Naive thymus-derived CD4-positive, alpha-beta T cell (primary cell): ENCODE results near the gene CNOT4. TPM values are rescaled to one million over a fixed set of nuclear protein-coding genes. Genes with fewer than 3 reads are reported as not detected.
"Not testable (repeated sequence)": the region's sequence is repeated elsewhere in the genome, so short reads cannot be mapped to it uniquely, and the experiment has no call there.

Source experiments
- ATAC-seq: fragments of 150-1000 bp; cut with Tn5 transposase; 2 replicates; pipeline ENCODE4 v1.10.0; 2021; ENCODE audit warnings: mild to moderate bottlenecking, moderate library complexity
- CTCF ChIA-PET: fragments of 350-600 bp; sonication (Branson Sonifier 250); formaldehyde crosslinking; loops from one replicate; lab custom pipeline; 2021; ENCODE audit warnings: antibody characterized with exemption; lab: Charles Lee
- POLR2A ChIA-PET: fragments of 350-600 bp; sonication (Branson Sonifier 250); formaldehyde crosslinking; loops from one replicate; lab custom pipeline; 2021; ENCODE audit warnings: antibody characterized with exemption, inconsistent platforms; lab: Charles Lee
- DNase-seq, 9 donors: peaks; one replicate each; pipeline versions ENCODE4 v3.0.0 to v3.0.0-alpha.2; 2020 to 2022; ENCODE audit warnings: mixed read lengths in 1 of 9
- H3K27ac ChIP-seq: one replicate; pipeline ENCODE4 v1.7.0; 2013; ENCODE audit warnings: mild to moderate bottlenecking, low read depth, low read length, moderate library complexity
- H3K27me3 ChIP-seq, 2 donors: one replicate each; pipeline ENCODE4 v1.7.0; 2013; ENCODE audit warnings: low read length in 2 of 2, mild to moderate bottlenecking in 2 of 2, moderate library complexity in 2 of 2; ENCODE audit not compliant: control insufficient read depth in 2 of 2, insufficient read depth in 2 of 2
- H3K36me3 ChIP-seq, 3 experiments: 1 replicate in 2 of 3; 2 replicates in 1 of 3; pipeline ENCODE4 v1.7.0; 2013; ENCODE audit warnings: low read length in 3 of 3, mild to moderate bottlenecking in 3 of 3, moderate library complexity in 1 of 3; ENCODE audit not compliant: insufficient read depth in 3 of 3, control insufficient read depth in 2 of 3
- H3K4me1 ChIP-seq, 2 donors: one replicate each; pipeline ENCODE4 v1.7.0; 2013; ENCODE audit warnings: low read length in 2 of 2, mild to moderate bottlenecking in 2 of 2, moderate library complexity in 1 of 2; ENCODE audit not compliant: control insufficient read depth in 2 of 2, insufficient read depth in 2 of 2
- H3K4me3 ChIP-seq: 2 replicates; pipeline ENCODE4 v1.7.0; 2013; ENCODE audit warnings: mild to moderate bottlenecking, low read length
- H3K9me3 ChIP-seq, 3 experiments: 1 replicate in 2 of 3; 2 replicates in 1 of 3; pipeline ENCODE4 v1.7.0; 2013; ENCODE audit warnings: low read length in 3 of 3; ENCODE audit not compliant: control insufficient read depth in 2 of 3
- H3K27ac Mint-ChIP-seq, 9 donors: one replicate each; pipeline ENCODE4 v1.8.0; 2020 to 2022; ENCODE audit warnings: mixed read lengths in 9 of 9, mild to moderate bottlenecking in 8 of 9, moderate library complexity in 5 of 9, inconsistent platforms in 2 of 9
- H3K27me3 Mint-ChIP-seq, 5 donors: one replicate each; pipeline ENCODE4 v1.8.0; 2021 to 2022; ENCODE audit warnings: mixed read lengths in 5 of 5, mild to moderate bottlenecking in 1 of 5
- H3K36me3 Mint-ChIP-seq, 5 donors: one replicate each; pipeline ENCODE4 v1.8.0; 2020 to 2022; ENCODE audit warnings: mixed read lengths in 5 of 5, mild to moderate bottlenecking in 3 of 5, inconsistent platforms in 1 of 5
- H3K4me1 Mint-ChIP-seq, 7 donors: one replicate each; pipeline ENCODE4 v1.8.0; 2020 to 2022; ENCODE audit warnings: mixed read lengths in 7 of 7, mild to moderate bottlenecking in 3 of 7, inconsistent platforms in 1 of 7
- H3K4me3 Mint-ChIP-seq, 10 donors: one replicate each; pipeline ENCODE4 v1.8.0; 2020 to 2022; ENCODE audit warnings: mild to moderate bottlenecking in 10 of 10, mixed read lengths in 10 of 10, moderate library complexity in 6 of 10, inconsistent platforms in 2 of 10
- H3K9me3 Mint-ChIP-seq, 11 donors: one replicate each; pipeline ENCODE4 v1.8.0; 2020 to 2022; ENCODE audit warnings: mixed read lengths in 11 of 11, mild to moderate bottlenecking in 4 of 11, inconsistent platforms in 1 of 11, moderate library complexity in 1 of 11
- intact Hi-C, 2 donors: fragments of 100-400 bp; cut with micrococcal nuclease; formaldehyde crosslinking; loops; one replicate each; pipeline ENCODE4 v1.15.1; 2023
- polyA plus RNA-seq, 2 donors: library from polyadenylated mRNA; unstranded; fragments of 300-500 nt; fragmentation: Illumina TruSeq; gene quantifications; one replicate each; pipeline ENCODE4 v1.2.3, GENCODE V29; 2021
- total RNA-seq, 6 experiments: library from RNA in 5 of 6; stranded (reverse) in 5 of 6; gene quantifications; 1 replicate in 5 of 6; 2 replicates in 1 of 6; pipeline ENCODE4 v1.2.3 and lab custom pipeline; 2021 to 2026

Gene CNOT4
- total and polyA plus RNA-seq, 7 experiments from 2014 or later, result 15.5 to 39.4 (median 36.3) TPM

DNA sequence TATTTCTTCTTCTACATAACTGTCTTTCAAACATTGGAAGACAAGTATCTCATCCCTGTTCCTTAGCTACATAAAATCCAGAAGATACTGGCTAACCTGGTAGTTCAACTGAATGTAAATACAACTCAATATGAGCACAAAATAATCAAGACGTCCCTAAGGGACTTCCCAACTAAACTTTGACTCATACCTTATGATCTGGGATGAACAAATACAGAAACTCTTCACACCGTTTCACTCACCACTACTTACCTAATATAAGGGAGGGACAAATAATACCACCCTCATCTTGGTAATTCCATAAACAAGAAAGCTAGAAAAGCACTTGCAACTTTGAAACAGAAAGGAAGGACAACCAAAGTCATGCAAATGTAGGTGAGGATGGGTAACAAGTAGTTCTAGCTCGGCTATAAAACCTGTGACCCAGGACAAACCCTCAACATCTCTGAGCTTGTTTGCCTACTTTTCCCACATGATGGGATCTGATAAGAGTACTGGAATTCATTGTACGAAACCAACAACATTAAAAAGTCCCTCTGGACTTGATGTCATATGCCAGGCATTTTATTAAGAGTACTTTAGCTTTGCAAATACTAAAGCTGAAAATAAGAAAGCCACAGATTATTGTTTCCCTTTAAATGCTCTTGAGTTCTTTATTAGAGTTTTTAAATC is 154.4 kb downstream of the CNOT4 start:
- H3K27me3 ChIP-seq, result no peaks in the 10 kb centered on the region
- peaks cover 0 to 12% (median 0%) of the 10 kb centered on the region in 5 donors for H3K27me3 Mint-ChIP-seq
- intact Hi-C loops, result no loop called here
- DNase-seq (no peak), ATAC-seq (no peak)
- H3K4me1 ChIP-seq, result no peaks in the 10 kb centered on the region
- no peak overlapping the region for H3K4me3 Mint-ChIP-seq
- peaks cover 0 to 3% (median 0%) of the 10 kb centered on the region in 5 donors for H3K36me3 Mint-ChIP-seq
- peaks cover 0 to 3% (median 0%) of the 10 kb centered on the region in 11 donors for H3K9me3 Mint-ChIP-seq
- no peak overlapping the region for H3K27ac Mint-ChIP-seq
- CTCF ChIA-PET, result no interaction called here
- no peak overlapping the region for H3K4me3 ChIP-seq
- POLR2A ChIA-PET, result no interaction called here
- no peak overlapping the region for H3K27ac ChIP-seq
- H3K9me3 ChIP-seq, result no peaks in the 10 kb centered on the region
- H3K36me3 ChIP-seq, result no peaks in the 10 kb centered on the region
- H3K4me1 Mint-ChIP-seq, result peaks cover 0 to 5% (median 0%) of the 10 kb centered on the region in 7 donors

DNA sequence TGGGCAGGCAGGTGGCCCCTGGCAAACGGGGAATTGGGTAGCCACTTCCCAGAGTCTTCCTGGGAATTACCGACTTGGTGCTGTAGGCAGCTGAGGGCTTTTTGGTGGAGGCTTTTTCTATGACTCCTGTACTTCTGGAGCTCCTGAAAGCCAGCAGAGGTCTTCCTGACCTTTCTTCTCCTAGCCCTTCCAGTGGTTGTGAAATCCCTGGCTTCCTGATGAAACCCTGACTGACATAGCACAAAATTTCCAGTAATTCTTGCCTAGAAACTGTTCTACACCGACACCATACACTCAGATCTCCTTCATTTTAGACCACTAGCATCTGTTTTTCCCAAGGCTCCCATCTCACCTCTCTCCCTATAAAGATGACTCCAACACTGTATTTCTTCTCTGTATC is 156.1 kb downstream of the CNOT4 start:
- DNase-seq (no peak), ATAC-seq (no peak)
- peaks cover 0 to 2% (median 0%) of the 10 kb centered on the region in 11 donors for H3K9me3 Mint-ChIP-seq
- ChIA-PET CTCF (no interaction called here), POLR2A (no interaction called here)
- Histone ChIP-seq H3K4me3 (no peak overlapping the region), H3K9me3 (no peaks in the 10 kb centered on the region), H3K27ac (no peak overlapping the region), H3K27me3 (no peaks in the 10 kb centered on the region), H3K36me3 (no peaks in the 10 kb centered on the region), H3K4me1 (no peaks in the 10 kb centered on the region)
- peaks cover 0 to 7% (median 0%) of the 10 kb centered on the region in 5 donors for H3K36me3 Mint-ChIP-seq
- peaks cover 0 to 5% (median 0%) of the 10 kb centered on the region in 7 donors for H3K4me1 Mint-ChIP-seq
- H3K27me3 Mint-ChIP-seq, result peaks cover 0 to 12% (median 0%) of the 10 kb centered on the region in 5 donors
- intact Hi-C loops, result no loop called here
- H3K27ac Mint-ChIP-seq, result no peak overlapping the region
- H3K4me3 Mint-ChIP-seq, result no peak overlapping the region

DNA sequence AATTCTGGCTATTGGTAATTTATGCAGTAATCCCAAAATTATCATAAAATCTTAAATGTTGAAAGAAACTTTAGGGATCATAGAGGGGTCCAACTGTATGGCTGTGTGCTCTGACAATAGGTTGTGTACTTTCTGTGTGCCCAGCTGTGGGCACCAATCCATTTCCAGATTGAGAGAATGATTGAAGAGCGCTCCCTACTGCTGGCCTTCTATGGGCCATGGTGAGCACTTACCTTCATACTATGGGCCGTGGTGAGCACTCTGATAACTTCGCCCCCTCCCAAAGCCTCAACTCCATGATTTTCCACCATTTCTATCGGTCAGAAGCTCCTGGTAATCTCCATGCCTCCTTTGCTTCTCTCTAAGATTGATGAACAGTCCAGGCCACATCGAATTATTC is 157.6 kb downstream of the CNOT4 start:
- DNase-seq, result no peak
- no peak overlapping the region for H3K27ac ChIP-seq
- intact Hi-C loops, result no loop called here
- no peaks in the 10 kb centered on the region for H3K27me3 ChIP-seq
- H3K9me3 ChIP-seq, result no peaks in the 10 kb centered on the region
- ATAC-seq, result no peak
- CTCF ChIA-PET, result no interaction called here
- H3K4me3 ChIP-seq, result no peak overlapping the region
- POLR2A ChIA-PET, result interaction anchor here (0.6 kb wide), 1 partner anchor 12 kb away, joined by 3 read pairs; no protein-coding TSS in a partner anchor
- Mint-ChIP-seq H3K27me3 (peaks cover 0 to 12% (median 0%) of the 10 kb centered on the region in 5 donors), H3K27ac (no peak overlapping the region), H3K4me1 (peaks cover 0 to 2% (median 0%) of the 10 kb centered on the region in 7 donors), H3K36me3 (peaks cover 0 to 4% (median 0%) of the 10 kb centered on the region in 5 donors), H3K9me3 (peaks cover 0 to 2% (median 0%) of the 10 kb centered on the region in 11 donors), H3K4me3 (no peak overlapping the region)
- H3K36me3 ChIP-seq, result no peaks in the 10 kb centered on the region
- H3K4me1 ChIP-seq, result no peaks in the 10 kb centered on the region

DNA sequence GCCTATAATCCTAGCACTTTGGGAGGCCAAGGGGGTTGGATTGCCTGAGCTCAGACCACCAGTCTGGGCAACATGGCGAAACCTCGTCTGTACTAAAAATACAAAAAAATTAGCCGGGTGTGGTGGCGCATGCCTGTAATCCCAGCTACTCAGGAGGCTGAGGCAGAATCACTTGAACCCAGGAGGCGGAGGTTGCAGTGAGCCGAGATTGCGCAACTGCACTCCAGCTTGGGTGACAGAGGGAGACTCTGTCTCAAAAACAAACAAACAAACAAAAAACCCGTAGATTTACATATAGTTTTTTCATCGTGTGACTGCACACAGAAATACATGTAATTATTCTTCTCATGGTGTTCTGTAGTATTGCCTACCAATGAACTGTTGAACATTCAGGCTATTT is 158.8 kb downstream of the CNOT4 start:
- ATAC-seq, H3K36me3 Mint-ChIP-seq, H3K9me3 Mint-ChIP-seq, H3K9me3 ChIP-seq, H3K4me1 Mint-ChIP-seq, H3K27ac ChIP-seq, CTCF ChIA-PET, H3K27me3 ChIP-seq, H3K36me3 ChIP-seq, H3K4me1 ChIP-seq, DNase-seq, POLR2A ChIA-PET, H3K27ac Mint-ChIP-seq, intact Hi-C loops, H3K4me3 ChIP-seq, H3K4me3 Mint-ChIP-seq: not testable (repeated sequence)
- H3K27me3 Mint-ChIP-seq, result peaks cover 0 to 12% (median 0%) of the 10 kb centered on the region in 5 donors

DNA sequence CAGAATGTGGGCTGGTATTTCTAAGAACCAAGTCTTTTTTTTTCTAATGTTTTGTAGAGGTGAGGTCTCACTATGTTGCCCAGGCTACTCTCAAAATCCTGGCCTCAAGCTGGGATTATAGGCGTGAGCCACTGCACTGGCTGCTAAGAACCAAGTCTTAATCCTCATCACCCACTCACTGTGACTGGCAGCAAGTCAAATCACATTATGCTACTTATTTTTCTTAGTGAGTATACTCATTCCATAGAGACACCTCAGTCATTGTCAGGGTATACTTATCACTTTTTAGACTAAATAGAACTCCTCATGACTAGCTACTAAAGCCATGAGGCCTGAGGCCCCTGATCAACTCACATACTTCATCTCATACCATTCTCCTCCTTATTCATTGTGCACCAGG is 160.2 kb downstream of the CNOT4 start:
- intact Hi-C loops, result no loop called here
- Mint-ChIP-seq H3K36me3 (peaks cover 0 to 4% (median 0%) of the 10 kb centered on the region in 5 donors), H3K4me1 (no peaks in the 10 kb centered on the region), H3K27ac (peak overlapping the region in 1 of 9 donors; percentile 60), H3K9me3 (peaks cover 0 to 2% (median 0%) of the 10 kb centered on the region in 11 donors), H3K27me3 (peaks cover 0 to 5% (median 0%) of the 10 kb centered on the region in 5 donors), H3K4me3 (no peak overlapping the region)
- H3K27me3 ChIP-seq, result no peaks in the 10 kb centered on the region
- no peaks in the 10 kb centered on the region for H3K9me3 ChIP-seq
- H3K27ac ChIP-seq, result no peak overlapping the region
- POLR2A ChIA-PET, result no interaction called here
- CTCF ChIA-PET, result no interaction called here
- H3K36me3 ChIP-seq, result no peaks in the 10 kb centered on the region
- DNase-seq, result no peak
- ATAC-seq, result no peak
- H3K4me1 ChIP-seq, result no peaks in the 10 kb centered on the region
- no peak overlapping the region for H3K4me3 ChIP-seq

DNA sequence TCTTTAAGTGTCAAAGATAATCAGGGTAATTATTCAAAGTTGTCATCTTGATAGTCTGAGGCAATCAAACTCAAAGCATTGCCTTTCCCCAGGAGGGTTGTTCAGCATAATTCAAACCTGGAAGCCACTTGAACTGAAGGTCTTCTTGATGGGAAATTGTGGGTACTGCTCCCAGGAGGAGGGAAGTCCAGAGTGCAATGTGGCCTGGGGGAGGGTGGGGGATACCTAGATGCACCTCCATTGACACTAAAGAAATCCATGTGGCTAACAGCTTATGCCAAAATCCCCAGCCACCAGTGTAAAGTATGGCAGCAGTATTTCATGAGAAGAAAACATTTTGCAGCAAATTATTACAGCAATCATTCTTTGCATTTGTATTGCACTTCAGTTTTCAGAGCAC is 161.4 kb downstream of the CNOT4 start:
- ATAC-seq, result no peak
- DNase-seq, result no peak
- no peak overlapping the region for H3K4me3 Mint-ChIP-seq
- H3K9me3 Mint-ChIP-seq, result no peaks in the 10 kb centered on the region
- no peak overlapping the region for H3K27ac Mint-ChIP-seq
- no peaks in the 10 kb centered on the region for H3K4me1 Mint-ChIP-seq
- H3K4me3 ChIP-seq, result no peak overlapping the region
- CTCF ChIA-PET, result interaction anchor here (0.6 kb wide), 1 partner anchor 14 kb away, joined by 3 read pairs; no protein-coding TSS in a partner anchor
- no peaks in the 10 kb centered on the region for H3K36me3 ChIP-seq
- no peak overlapping the region for H3K27ac ChIP-seq
- H3K4me1 ChIP-seq, result no peaks in the 10 kb centered on the region
- intact Hi-C loops, result no loop called here
- no peaks in the 10 kb centered on the region for H3K9me3 ChIP-seq
- H3K27me3 ChIP-seq, result no peaks in the 10 kb centered on the region
- peaks cover 0 to 3% (median 0%) of the 10 kb centered on the region in 5 donors for H3K27me3 Mint-ChIP-seq
- POLR2A ChIA-PET, result no interaction called here
- H3K36me3 Mint-ChIP-seq, result peaks cover 0 to 4% (median 0%) of the 10 kb centered on the region in 5 donors

DNA sequence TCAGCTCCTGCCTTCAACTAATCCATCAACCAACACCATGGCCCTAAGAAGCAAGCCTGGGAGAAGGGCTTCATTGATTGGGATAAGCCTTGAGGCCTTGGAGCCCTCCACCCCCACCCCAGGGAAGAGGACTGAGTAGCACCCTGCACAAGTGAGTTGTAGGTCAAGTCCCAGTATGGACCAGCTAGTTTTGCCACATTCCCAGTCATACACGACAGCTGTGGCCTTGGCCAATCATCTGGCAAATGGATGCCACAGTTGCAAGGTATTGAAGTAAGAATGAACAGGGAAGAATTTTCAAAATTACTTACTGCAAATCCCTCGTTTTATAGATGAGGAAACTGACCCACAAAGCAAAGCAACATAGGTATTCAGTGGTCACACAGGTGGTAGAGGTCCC is 166.5 kb downstream of the CNOT4 start:
- Histone ChIP-seq H3K36me3 (no peaks in the 10 kb centered on the region), H3K9me3 (no peaks in the 10 kb centered on the region), H3K27me3 (no peaks in the 10 kb centered on the region), H3K4me3 (no peak overlapping the region), H3K4me1 (no peaks in the 10 kb centered on the region), H3K27ac (no peak overlapping the region)
- no peak for ATAC-seq
- Mint-ChIP-seq H3K27me3 (no peaks in the 10 kb centered on the region), H3K4me1 (no peaks in the 10 kb centered on the region), H3K27ac (no peak overlapping the region), H3K9me3 (no peaks in the 10 kb centered on the region), H3K4me3 (no peak overlapping the region), H3K36me3 (no peaks in the 10 kb centered on the region)
- CTCF ChIA-PET, result no interaction called here
- intact Hi-C loops, result no loop called here
- no peak for DNase-seq
- POLR2A ChIA-PET, result no interaction called here
